HTERT RPE-1 (cell line): Measurements from ENCODE around the gene BAG1.

Experiments
- in situ Hi-C: fragments of 300-500 bp; cut with MboI; formaldehyde crosslinking; loops from 4 replicates; pipeline ENCODE4 v1.14.3; 2020; ENCODE audit warnings: low sequenced_read_pairs

BAG1 gene

GRCh38 chr9:33245341-33245740, 19.2 kb downstream of the BAG1 start:
- in situ Hi-C loops, result loop anchor here (25.0 kb wide), 1 partner anchor 158 kb away; the partner anchor contains the start of gene SMU1

GRCh38 chr9:33244137-33244784, 20.2 kb downstream of the BAG1 start:
- in situ Hi-C loops, result loop anchor here (25.0 kb wide), 1 partner anchor 157 kb away; the partner anchor contains the start of gene SMU1

- in situ Hi-C loops, result loop anchor here (25.0 kb wide), 1 partner anchor 155 kb away; the partner anchor contains the start of gene SMU1
These were observed 21.8 kb downstream of the BAG1 start for GRCh38 chr9:33242609-33243134.

- in situ Hi-C loops, result loop anchor here (25.0 kb wide), 1 partner anchor 154 kb away; the partner anchor contains the start of gene SMU1
These were observed 23.2 kb downstream of the BAG1 start for GRCh38 chr9:33241298-33241697.

- in situ Hi-C loops, result loop anchor here (25.0 kb wide), 1 partner anchor 153 kb away; the partner anchor contains the start of gene SMU1
These were observed 24.6 kb downstream of the BAG1 start, which contains the start of gene SPINK4 for GRCh38 chr9:33239921-33240320. SPINK4 (plus strand) TSS chr9:33240167; CDS start chr9:33240209, 42 bp downstream.

- in situ Hi-C loops, result loop anchor here (25.0 kb wide), 1 partner anchor 149 kb away; the partner anchor contains the start of gene SMU1
These were observed 27.9 kb downstream of the BAG1 start for GRCh38 chr9:33236571-33236970.

GRCh38 chr9:33234511-33235467, 29.7 kb downstream of the BAG1 start:
- in situ Hi-C loops, result loop anchor here (25.0 kb wide), 1 partner anchor 147 kb away; the partner anchor contains the start of gene SMU1

- in situ Hi-C loops, result loop anchor here (25.0 kb wide), 1 partner anchor 146 kb away; the partner anchor contains the start of gene SMU1
These were observed 30.7 kb downstream of the BAG1 start for GRCh38 chr9:33233626-33234342.

GRCh38 chr9:33232815-33233214, 31.7 kb downstream of the BAG1 start:
- in situ Hi-C loops, result loop anchor here (25.0 kb wide), 1 partner anchor 146 kb away; the partner anchor contains the start of gene SMU1

- in situ Hi-C loops, result loop anchor here (25.0 kb wide), 1 partner anchor 144 kb away; the partner anchor contains the start of gene SMU1
These were observed 32.9 kb downstream of the BAG1 start for GRCh38 chr9:33231623-33231942.

GRCh38 chr9:33230756-33231622, 33.5 kb downstream of the BAG1 start:
- in situ Hi-C loops, result loop anchor here (25.0 kb wide), 1 partner anchor 144 kb away; the partner anchor contains the start of gene SMU1

GRCh38 chr9:33229359-33230114, 35.0 kb downstream of the BAG1 start:
- in situ Hi-C loops, result loop anchor here (25.0 kb wide), 1 partner anchor 142 kb away; the partner anchor contains the start of gene SMU1

GRCh38 chr9:33228606-33229005, 35.9 kb downstream of the BAG1 start:
- in situ Hi-C loops, result loop anchor here (25.0 kb wide), 1 partner anchor 141 kb away; the partner anchor contains the start of gene SMU1

GRCh38 chr9:33227741-33228140, 36.8 kb downstream of the BAG1 start:
- in situ Hi-C loops, result loop anchor here (25.0 kb wide), 1 partner anchor 140 kb away; the partner anchor contains the start of gene SMU1

GRCh38 chr9:33227008-33227398, 37.5 kb downstream of the BAG1 start:
- in situ Hi-C loops, result loop anchor here (25.0 kb wide), 1 partner anchor 140 kb away; the partner anchor contains the start of gene SMU1

GRCh38 chr9:33225319-33226147, 39.0 kb downstream of the BAG1 start:
- in situ Hi-C loops, result loop anchor here (25.0 kb wide), 1 partner anchor 138 kb away; the partner anchor contains the start of gene SMU1

- in situ Hi-C loops, result no loop called here
These were observed 40.8 kb downstream of the BAG1 start for GRCh38 chr9:33223696-33224095.
